Activated T-helper 17 cell treated with anti-CD3 and anti-CD28 coated beads, Interleukin-2, amount 50 U/mL, for 72 hours (primary cell): Measurements from ENCODE around the gene ALDOA. TPM values are rescaled to one million over a fixed set of nuclear protein-coding genes. Genes with fewer than 3 reads are reported as not detected.

Experiments
- ATAC-seq: fragments of 150-1000 bp; cut with Tn5 transposase; replicated peaks from 2 replicates; pipeline ENCODE4 v1.10.0; 2021; ENCODE audit warnings: mild to moderate bottlenecking, moderate library complexity
- H3K27ac Mint-ChIP-seq: one replicate; pipeline ENCODE4 v1.8.0; 2022; ENCODE audit warnings: mixed read lengths
- H3K27me3 Mint-ChIP-seq: one replicate; pipeline ENCODE4 v1.8.0; 2022; ENCODE audit warnings: mixed read lengths
- H3K36me3 Mint-ChIP-seq: one replicate; pipeline ENCODE4 v1.8.0; 2022; ENCODE audit warnings: low read depth, mild to moderate bottlenecking, mixed read lengths
- H3K4me1 Mint-ChIP-seq: one replicate; pipeline ENCODE4 v1.8.0; 2022; ENCODE audit warnings: mixed read lengths
- H3K4me3 Mint-ChIP-seq: one replicate; pipeline ENCODE4 v1.8.0; 2022; ENCODE audit warnings: mild to moderate bottlenecking, mixed read lengths
- H3K9me3 Mint-ChIP-seq: one replicate; pipeline ENCODE4 v1.8.0; 2022; ENCODE audit warnings: mixed read lengths
- total RNA-seq, 2 donors: library from RNA; stranded (reverse); gene quantifications; one replicate each; pipeline ENCODE4 v1.2.3, GENCODE V29; 2022

ALDOA gene
- total RNA-seq, 2 donors from 2014 or later = 2,200 to 3,862 TPM

- Mint-ChIP-seq H3K9me3 (no peaks in the 10 kb centered on the region), H3K4me1 (no peaks in the 10 kb centered on the region), H3K36me3 (peaks cover 58% of the 10 kb centered on the region), H3K27ac (peak overlapping the region; percentile 8), H3K27me3 (no peaks in the 10 kb centered on the region), H3K4me3 (no peak overlapping the region)
- no peak for ATAC-seq
These were observed 53.9 kb downstream of the ALDOA start for GRCh38 chr16:30119428-30119827.

Other genes with a start within 250 kb of the ALDOA start
- 10 to 100 TPM; 26.8 to 26.9 TPM for gene PAGR1, start 249.6 kb upstream of the ALDOA start, total RNA-seq
- gene MVP, start 245.3 kb upstream of the ALDOA start, total RNA-seq = 100 to 1,000 TPM; 101 to 133 TPM
- gene CDIPT, start 202.5 kb upstream of the ALDOA start, total RNA-seq = 10 to 100 TPM; 36.1 to 45.9 TPM
- under 1 TPM in 1 of 2 donors, not detected in 1; 0.56 TPM for gene SEZ6L2, start 166.2 kb upstream of the ALDOA start, total RNA-seq
- 1 to 10 TPM; 3.1 to 3.5 TPM for gene ASPHD1, start 165.3 kb upstream of the ALDOA start, total RNA-seq
- 10 to 100 TPM; 31.9 to 36.0 TPM for gene KCTD13, start 139.5 kb upstream of the ALDOA start, total RNA-seq
- gene TMEM219, start 103.7 kb upstream of the ALDOA start, total RNA-seq = 10 to 100 TPM; 55.2 to 70.8 TPM
- 10 to 100 TPM; 34.9 to 44.0 TPM for gene TAOK2, start 91.9 kb upstream of the ALDOA start, total RNA-seq
- 10 to 100 TPM; 23.9 to 34.1 TPM for gene HIRIP3, start 70.1 kb upstream of the ALDOA start, total RNA-seq
- gene INO80E, start 69.5 kb upstream of the ALDOA start, total RNA-seq = 100 to 1,000 TPM in 1 of 2 donors, 10 to 100 TPM in 1; 77.9 to 116 TPM
- gene DOC2A, start 54.7 kb upstream of the ALDOA start, total RNA-seq = 1 to 10 TPM in 1 of 2 donors, under 1 TPM in 1; 0.19 to 1.0 TPM
- not detected for gene C16orf92, start 42.6 kb upstream of the ALDOA start, total RNA-seq
- gene TLCD3B, start 34.5 kb upstream of the ALDOA start, total RNA-seq = 1 to 10 TPM; 1.9 to 7.4 TPM
- 100 to 1,000 TPM; 111 to 147 TPM for gene PPP4C, start 10.2 kb downstream of the ALDOA start, total RNA-seq
- gene TBX6, start 26.2 kb downstream of the ALDOA start, total RNA-seq = 1 to 10 TPM; 1.1 to 3.7 TPM
- 100 to 1,000 TPM in 1 of 2 donors, 10 to 100 TPM in 1; 34.7 to 107 TPM for gene YPEL3, start 30.5 kb downstream of the ALDOA start, total RNA-seq
- 10 to 100 TPM; 13.4 to 37.8 TPM for gene GDPD3, start 47.8 kb downstream of the ALDOA start, total RNA-seq
- gene MAPK3, start 57.5 kb downstream of the ALDOA start, total RNA-seq = 100 to 1,000 TPM in 1 of 2 donors, 10 to 100 TPM in 1; 73.1 to 141 TPM
- gene CORO1A, start 117.8 kb downstream of the ALDOA start, total RNA-seq = 1,000 to 10,000 TPM in 1 of 2 donors, 100 to 1,000 TPM in 1; 649 to 1,196 TPM
- 100 to 1,000 TPM; 100 to 267 TPM for gene BOLA2B, start 127.9 kb downstream of the ALDOA start, total RNA-seq
- gene SLX1A, start 128.1 kb downstream of the ALDOA start, total RNA-seq = 10 to 100 TPM; 34.1 to 69.0 TPM
- gene SULT1A3, start 133.5 kb downstream of the ALDOA start, total RNA-seq = 10 to 100 TPM; 30.9 to 39.5 TPM
- gene NPIPB13, start 182.7 kb downstream of the ALDOA start, total RNA-seq = 10 to 100 TPM; 16.1 to 25.1 TPM